Astrocyte (in vitro differentiated cells and primary cell): ENCODE measurements around the gene CACNA2D4.

Experiments
- EZH2 ChIP-seq: IDR thresholded peaks from 2 replicates; pipeline ENCODE4 v1.6.1; 2012; ENCODE audit warnings: mild to moderate bottlenecking, low read length, inconsistent platforms; ENCODE audit not compliant: insufficient read depth
- TF ChIP-seq, protein P1 (sequence below): IDR thresholded peaks from 2 replicates; pipeline ENCODE4 v1.5.1; 2011; ENCODE audit warnings: low read depth, mild to moderate bottlenecking, inconsistent platforms, low read length, moderate library complexity; ENCODE audit not compliant: insufficient read depth

DNA sequence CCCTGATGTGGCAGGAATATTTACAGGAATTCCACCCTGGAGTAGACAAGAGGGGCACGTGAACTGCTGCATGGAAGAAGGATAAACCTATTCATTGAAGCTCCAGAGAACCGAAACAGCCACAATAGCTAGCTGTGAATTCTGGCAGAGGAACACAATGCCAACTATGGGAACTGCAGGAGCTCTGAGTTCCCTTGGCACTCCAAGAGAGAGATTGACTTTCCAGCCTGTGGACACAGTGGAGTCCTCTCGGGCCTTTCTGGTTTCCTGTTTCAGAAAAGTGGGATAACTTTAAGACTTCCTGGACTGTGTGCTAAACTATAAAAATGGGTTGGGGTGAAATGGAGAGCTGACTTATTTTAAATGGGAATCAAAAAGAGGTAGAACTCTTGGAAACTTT lies 11.9 kb downstream of the CACNA2D4 start:
- no peak for TF ChIP-seq EZH2
- TF ChIP-seq, protein P1, sequence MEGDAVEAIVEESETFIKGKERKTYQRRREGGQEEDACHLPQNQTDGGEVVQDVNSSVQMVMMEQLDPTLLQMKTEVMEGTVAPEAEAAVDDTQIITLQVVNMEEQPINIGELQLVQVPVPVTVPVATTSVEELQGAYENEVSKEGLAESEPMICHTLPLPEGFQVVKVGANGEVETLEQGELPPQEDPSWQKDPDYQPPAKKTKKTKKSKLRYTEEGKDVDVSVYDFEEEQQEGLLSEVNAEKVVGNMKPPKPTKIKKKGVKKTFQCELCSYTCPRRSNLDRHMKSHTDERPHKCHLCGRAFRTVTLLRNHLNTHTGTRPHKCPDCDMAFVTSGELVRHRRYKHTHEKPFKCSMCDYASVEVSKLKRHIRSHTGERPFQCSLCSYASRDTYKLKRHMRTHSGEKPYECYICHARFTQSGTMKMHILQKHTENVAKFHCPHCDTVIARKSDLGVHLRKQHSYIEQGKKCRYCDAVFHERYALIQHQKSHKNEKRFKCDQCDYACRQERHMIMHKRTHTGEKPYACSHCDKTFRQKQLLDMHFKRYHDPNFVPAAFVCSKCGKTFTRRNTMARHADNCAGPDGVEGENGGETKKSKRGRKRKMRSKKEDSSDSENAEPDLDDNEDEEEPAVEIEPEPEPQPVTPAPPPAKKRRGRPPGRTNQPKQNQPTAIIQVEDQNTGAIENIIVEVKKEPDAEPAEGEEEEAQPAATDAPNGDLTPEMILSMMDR: no peak
